BLaER1 (cell line): Measurements from ENCODE around the gene BUB1.

Experiments
- H3K27ac ChIP-seq: shearing (Covaris generic); formaldehyde crosslinking; 2 replicates; pipeline ENCODE4 v1.8.1; 2022
- H3K27me3 ChIP-seq: shearing (Covaris generic); formaldehyde crosslinking; 2 replicates; pipeline ENCODE4 v1.8.1; 2022
- H3K36me3 ChIP-seq: shearing (Covaris generic); formaldehyde crosslinking; 2 replicates; pipeline ENCODE4 v1.8.1; 2022
- H3K4me1 ChIP-seq: shearing (Covaris generic); formaldehyde crosslinking; 2 replicates; pipeline ENCODE4 v1.8.1; 2022
- H3K4me2 ChIP-seq: shearing (Covaris generic); formaldehyde crosslinking; 2 replicates; pipeline ENCODE4 v1.8.1; 2022
- H3K4me3 ChIP-seq: shearing (Covaris generic); formaldehyde crosslinking; 2 replicates; pipeline ENCODE4 v1.8.1; 2022
- H3K9ac ChIP-seq: shearing (Covaris generic); formaldehyde crosslinking; 2 replicates; pipeline ENCODE4 v1.8.1; 2022
- H3K9me3 ChIP-seq: shearing (Covaris generic); formaldehyde crosslinking; 2 replicates; pipeline ENCODE4 v1.8.1; 2022
- H4K20me1 ChIP-seq: shearing (Covaris generic); formaldehyde crosslinking; 2 replicates; pipeline ENCODE4 v1.8.1; 2022
- Cebpa-rat ChIP-seq: shearing (Covaris generic); IDR thresholded peaks from 2 replicates; pipeline ENCODE4 v1.8.1; 2022

BUB1 gene

DNA sequence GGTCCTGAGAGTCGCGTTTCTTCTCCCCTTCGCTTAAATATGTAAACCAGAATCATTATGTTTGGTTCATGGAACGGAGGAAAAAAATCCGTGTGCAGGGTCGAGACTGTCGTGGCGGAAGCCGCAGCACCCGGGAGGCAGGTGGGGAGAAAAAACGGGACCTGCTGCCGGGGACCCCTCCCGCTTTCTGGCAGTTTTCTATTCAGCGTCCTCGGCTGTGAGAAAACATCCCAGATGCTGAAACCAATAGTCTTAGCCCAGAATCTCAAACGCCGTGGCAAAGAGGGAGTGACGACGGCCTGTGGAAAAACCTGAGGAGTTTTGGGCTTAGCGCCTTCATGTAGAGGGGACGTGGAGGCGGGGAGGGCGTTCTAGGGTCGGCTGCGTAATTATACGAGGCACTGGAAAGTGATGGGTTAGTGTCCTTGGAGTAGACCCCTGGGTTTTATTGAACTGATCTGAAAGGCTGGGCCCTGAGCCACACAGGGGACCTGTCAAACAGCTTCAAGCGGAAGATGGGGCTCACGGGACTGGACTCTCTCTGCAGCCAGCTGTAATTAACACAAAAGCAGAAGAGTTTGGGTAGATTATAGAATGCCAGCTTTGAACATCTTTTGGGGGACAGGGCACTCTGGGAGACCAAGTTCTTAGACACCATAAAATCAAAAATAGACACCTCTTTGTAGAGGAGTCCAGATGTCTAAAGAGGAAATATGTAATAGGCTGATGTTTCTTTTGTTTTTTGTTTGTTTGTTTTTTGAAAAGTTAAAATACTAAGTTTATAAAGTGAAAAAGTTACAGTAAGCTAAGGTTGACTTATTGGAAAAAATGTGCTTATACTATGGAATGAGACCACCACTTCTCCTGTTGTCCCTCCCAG is 834 bp upstream of the BUB1 start:
- Histone ChIP-seq H3K9ac (peak overlapping the region; percentile 89), H3K4me1 (peaks cover 54% of the 10 kb centered on the region)
- no peak for TF ChIP-seq Cebpa-rat

DNA sequence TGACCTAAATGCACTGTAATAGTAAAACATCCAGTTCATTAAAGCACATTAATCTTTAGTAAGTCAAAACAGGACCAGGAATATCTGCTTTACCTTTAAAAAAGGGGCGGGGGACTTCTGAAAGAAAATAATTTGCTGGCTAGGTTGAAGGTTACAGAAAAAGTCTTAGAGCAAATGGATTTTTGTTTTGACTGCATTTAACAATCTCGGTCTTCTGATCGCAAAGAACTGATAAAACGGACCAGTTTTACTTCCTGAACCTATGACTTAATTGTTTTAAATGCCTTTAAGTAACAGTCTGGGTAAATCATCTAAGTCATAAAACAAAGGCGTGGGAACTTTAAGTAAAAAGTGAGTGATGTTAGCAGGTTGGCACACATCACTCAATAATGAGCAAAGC is 783 bp downstream of the BUB1 start:
- Histone ChIP-seq H3K9ac (peak overlapping the region; percentile 89), H3K36me3 (peaks cover 21% of the 10 kb centered on the region), H3K27me3 (no peaks in the 10 kb centered on the region), H3K27ac (peak overlapping the region; percentile 96), H3K4me2 (peak overlapping the region; percentile 97), H3K4me3 (peak overlapping the region; percentile 90), H3K4me1 (peaks cover 59% of the 10 kb centered on the region), H4K20me1 (peaks cover 34% of the 10 kb centered on the region), H3K9me3 (no peaks in the 10 kb centered on the region)
- no peak for TF ChIP-seq Cebpa-rat

More for the DNA sequence above, 834 bp upstream of the BUB1 start:
- Histone ChIP-seq H3K9me3 (no peaks in the 10 kb centered on the region), H3K27ac (peak overlapping the region; percentile 96), H3K36me3 (peaks cover 5% of the 10 kb centered on the region), H4K20me1 (peaks cover 18% of the 10 kb centered on the region), H3K27me3 (no peaks in the 10 kb centered on the region), H3K4me2 (peak overlapping the region; percentile 97), H3K4me3 (peak overlapping the region; percentile 90)

DNA sequence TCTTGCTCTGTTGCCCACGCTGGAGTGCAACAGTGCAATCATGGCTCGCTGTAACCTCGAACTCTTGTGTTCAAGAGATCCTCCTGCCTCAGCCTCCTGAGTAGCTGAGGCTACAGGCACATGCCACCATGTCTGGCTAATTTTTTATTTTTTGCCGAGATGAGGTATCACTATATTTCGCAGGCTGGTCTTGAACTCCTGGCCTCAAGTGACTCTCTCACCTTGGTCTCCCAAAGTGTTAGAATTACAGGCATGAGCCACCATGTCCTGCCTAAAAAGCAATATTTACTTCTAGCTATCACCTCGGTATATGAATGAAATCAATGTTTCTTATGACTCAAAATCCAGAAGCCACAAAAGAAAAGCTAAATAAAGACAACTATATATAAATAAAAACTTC is 2.2 kb downstream of the BUB1 start:
- peak overlapping the region; percentile 52 for H3K4me3 ChIP-seq
- H3K27me3 ChIP-seq = no peaks in the 10 kb centered on the region
- no peaks in the 10 kb centered on the region for H3K9me3 ChIP-seq
- peaks cover 35% of the 10 kb centered on the region for H3K36me3 ChIP-seq
- peaks cover 38% of the 10 kb centered on the region for H4K20me1 ChIP-seq
- H3K4me1 ChIP-seq = peaks cover 59% of the 10 kb centered on the region
- peak overlapping the region; percentile 85 for H3K27ac ChIP-seq
- H3K9ac ChIP-seq = 0 out of 2 replicates have a peak overlapping the region, but pooled peaks have one; percentile 75
- peak overlapping the region; percentile 97 for H3K4me2 ChIP-seq
- TF ChIP-seq Cebpa-rat = no peak

DNA sequence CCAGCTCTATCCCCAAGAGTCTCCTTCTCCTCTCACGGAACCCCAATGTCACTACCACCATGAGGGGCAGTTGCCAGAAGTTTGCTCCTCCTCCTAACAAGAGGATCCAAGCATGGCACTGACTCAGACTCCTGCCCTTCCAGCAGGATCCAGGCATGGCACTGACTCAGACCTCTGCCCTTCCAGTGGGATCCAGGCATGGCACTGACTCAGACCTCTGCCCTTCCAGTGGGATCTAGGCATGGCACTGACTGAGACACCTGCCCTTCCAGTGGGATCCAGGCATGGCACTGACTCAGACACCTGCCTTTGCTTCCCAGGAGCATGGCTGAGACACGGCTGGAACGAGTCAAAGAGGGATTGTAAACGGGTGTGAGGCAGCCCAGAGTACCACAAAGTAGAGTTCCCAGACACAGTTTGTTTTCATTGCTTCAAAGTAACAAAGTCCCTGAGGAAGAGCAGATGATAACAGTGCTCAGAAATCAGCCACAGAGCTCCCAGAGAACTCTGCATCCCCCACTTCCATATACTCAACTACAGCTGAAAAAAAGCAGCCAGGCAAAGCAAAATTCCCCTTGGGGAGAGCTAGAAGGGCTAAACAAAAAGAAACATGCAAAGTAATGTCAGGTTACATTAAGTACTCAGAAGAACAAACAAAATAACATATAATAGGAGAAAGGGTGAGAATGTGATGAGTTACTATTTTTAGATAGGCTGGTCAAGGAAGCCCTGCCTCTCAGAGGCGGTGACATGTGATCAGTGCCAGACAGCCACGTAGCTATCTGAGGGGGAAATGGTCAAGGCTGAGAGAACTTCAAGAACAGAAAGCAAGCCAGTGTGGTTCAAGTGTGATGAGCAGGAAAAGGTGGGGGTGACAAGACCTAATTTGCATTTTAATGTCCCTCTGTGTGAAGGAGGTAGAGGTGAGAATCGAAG is 3.0 kb downstream of the BUB1 start:
- peak overlapping the region; percentile 97 for H3K4me2 ChIP-seq
- H3K27me3 ChIP-seq = no peaks in the 10 kb centered on the region
- H4K20me1 ChIP-seq = peaks cover 45% of the 10 kb centered on the region
- peak overlapping the region; percentile 85 for H3K27ac ChIP-seq
- no peak for TF ChIP-seq Cebpa-rat
- peaks cover 43% of the 10 kb centered on the region for H3K36me3 ChIP-seq
- peak overlapping the region; percentile 75 for H3K9ac ChIP-seq
- no peaks in the 10 kb centered on the region for H3K9me3 ChIP-seq
- H3K4me1 ChIP-seq = peaks cover 55% of the 10 kb centered on the region
- peak overlapping the region; percentile 52 for H3K4me3 ChIP-seq

DNA sequence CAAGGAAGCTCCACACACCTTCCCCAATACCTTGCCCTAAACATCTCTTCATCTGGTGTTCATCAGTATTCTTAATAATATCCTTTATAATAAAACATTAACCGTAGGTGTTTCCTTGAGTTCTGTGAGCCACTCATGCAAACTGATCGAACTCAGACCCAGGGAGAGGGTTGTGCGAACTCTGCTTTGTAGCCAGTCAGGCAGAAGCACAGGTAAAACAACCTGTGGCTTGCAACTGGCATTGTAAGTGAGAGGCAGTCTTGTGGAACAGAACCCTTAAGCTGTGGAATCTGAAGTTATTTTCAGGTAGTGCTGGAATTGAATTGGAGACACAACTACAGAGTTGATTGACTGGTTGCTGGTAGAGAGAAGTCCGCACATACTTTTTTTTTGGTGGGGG is 4.7 kb downstream of the BUB1 start:
- H3K4me2 ChIP-seq = no peak overlapping the region
- H3K4me1 ChIP-seq = peaks cover 42% of the 10 kb centered on the region
- H4K20me1 ChIP-seq = peaks cover 56% of the 10 kb centered on the region
- H3K27ac ChIP-seq = no peak overlapping the region
- TF ChIP-seq Cebpa-rat = no peak
- no peak overlapping the region for H3K9ac ChIP-seq
- H3K4me3 ChIP-seq = no peak overlapping the region
- no peaks in the 10 kb centered on the region for H3K9me3 ChIP-seq
- H3K27me3 ChIP-seq = no peaks in the 10 kb centered on the region
- H3K36me3 ChIP-seq = peaks cover 59% of the 10 kb centered on the region

DNA sequence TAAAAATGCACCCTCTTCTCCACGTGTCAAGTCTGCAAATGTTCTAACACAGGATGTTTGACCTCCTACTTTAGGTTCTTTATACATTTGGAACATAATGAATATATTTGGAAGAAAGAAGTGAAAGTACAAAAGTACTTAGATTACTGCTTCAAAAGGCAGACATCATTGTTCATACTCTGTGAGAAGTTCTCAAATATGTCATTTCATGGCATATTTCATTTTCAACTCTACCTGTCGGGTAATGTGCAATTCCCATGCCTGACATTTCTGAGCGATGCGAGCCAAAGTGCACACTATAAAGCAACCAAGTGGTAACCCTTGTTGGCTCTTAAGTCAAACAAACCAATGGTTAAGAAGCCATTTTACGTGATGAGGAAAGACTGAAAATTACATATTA is 7.0 kb downstream of the BUB1 start:
- Histone ChIP-seq H3K4me2 (no peak overlapping the region), H3K4me1 (peaks cover 26% of the 10 kb centered on the region), H3K36me3 (peaks cover 82% of the 10 kb centered on the region), H3K9ac (no peak overlapping the region), H3K27me3 (no peaks in the 10 kb centered on the region), H3K27ac (no peak overlapping the region), H3K4me3 (no peak overlapping the region), H4K20me1 (peaks cover 58% of the 10 kb centered on the region), H3K9me3 (no peaks in the 10 kb centered on the region)
- TF ChIP-seq Cebpa-rat = no peak

DNA sequence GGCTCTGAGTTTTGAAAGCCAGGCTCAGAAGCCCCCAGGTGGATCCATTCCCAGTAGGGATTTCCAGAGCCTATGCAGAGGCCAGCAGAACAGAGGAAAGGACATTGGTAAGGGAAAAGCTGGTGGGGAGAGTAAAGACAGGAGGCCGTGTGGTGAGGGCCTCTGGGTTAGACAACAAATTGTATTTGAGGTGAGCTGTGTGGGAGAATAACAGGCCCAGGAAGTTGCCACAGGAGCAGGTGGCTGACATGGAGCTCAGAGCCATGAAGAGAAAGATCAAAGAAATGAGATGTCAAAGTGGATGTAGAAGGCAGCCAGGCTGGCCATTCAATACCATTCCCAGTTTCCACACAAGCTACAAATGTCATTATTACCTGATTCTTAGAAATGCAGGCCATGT is 8.8 kb downstream of the BUB1 start:
- Histone ChIP-seq H3K4me3 (no peak overlapping the region), H3K4me1 (peaks cover 9% of the 10 kb centered on the region), H3K27me3 (no peaks in the 10 kb centered on the region), H3K9ac (no peak overlapping the region), H4K20me1 (peaks cover 45% of the 10 kb centered on the region), H3K4me2 (no peak overlapping the region), H3K36me3 (peaks cover 94% of the 10 kb centered on the region), H3K27ac (no peak overlapping the region), H3K9me3 (no peaks in the 10 kb centered on the region)
- TF ChIP-seq Cebpa-rat = no peak

DNA sequence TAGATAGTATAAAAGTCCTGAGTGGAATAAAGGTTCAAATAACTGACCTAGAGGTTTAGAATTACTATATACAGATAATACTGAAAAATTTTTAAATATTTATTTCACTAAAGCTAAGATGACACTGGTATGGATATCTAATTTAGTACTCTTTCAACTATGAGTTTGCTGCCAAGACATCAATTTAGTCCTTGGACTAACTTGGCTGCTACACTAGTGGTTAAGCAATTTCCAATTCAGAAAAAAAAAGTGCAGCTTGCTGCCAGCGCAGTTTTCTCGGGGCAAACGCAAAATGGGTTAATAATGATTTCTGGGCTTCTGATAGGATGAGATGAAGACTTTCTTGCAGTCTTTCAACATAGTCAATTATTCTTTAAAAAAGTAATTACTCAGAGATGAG is 10.8 kb downstream of the BUB1 start:
- Histone ChIP-seq H3K9me3 (no peaks in the 10 kb centered on the region), H3K27me3 (no peaks in the 10 kb centered on the region)

DNA sequence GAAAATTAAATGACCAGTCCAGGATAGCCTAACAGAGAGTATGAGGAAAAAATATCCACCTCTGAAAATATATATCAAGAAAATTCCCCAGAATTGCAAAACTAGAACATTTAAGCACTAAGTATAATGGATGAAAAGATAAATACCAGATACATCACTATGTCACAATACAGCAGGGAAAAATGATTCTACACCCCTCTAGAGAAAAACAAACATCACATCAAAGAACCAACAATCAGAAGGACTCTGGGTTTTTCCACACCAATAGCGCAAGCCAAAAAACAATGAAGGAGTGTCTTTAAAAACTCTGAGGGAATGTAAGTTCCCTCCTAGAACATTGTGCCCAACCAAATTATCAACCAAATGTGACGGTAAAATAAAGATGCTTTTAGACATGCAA is 13.7 kb downstream of the BUB1 start:
- Histone ChIP-seq H3K4me3 (no peak overlapping the region), H3K9me3 (no peaks in the 10 kb centered on the region), H3K9ac (no peak overlapping the region), H3K27ac (no peak overlapping the region), H4K20me1 (peaks cover 34% of the 10 kb centered on the region), H3K4me2 (no peak overlapping the region), H3K4me1 (no peaks in the 10 kb centered on the region), H3K27me3 (no peaks in the 10 kb centered on the region), H3K36me3 (peaks cover 97% of the 10 kb centered on the region)
- no peak for TF ChIP-seq Cebpa-rat

More for the DNA sequence above, 10.8 kb downstream of the BUB1 start:
- H3K36me3 ChIP-seq = peaks cover 97% of the 10 kb centered on the region
- H3K4me2 ChIP-seq = no peak overlapping the region
- no peak overlapping the region for H3K4me3 ChIP-seq
- no peak overlapping the region for H3K27ac ChIP-seq
- no peak overlapping the region for H3K9ac ChIP-seq
- H4K20me1 ChIP-seq = peaks cover 41% of the 10 kb centered on the region
- no peak for TF ChIP-seq Cebpa-rat
- H3K4me1 ChIP-seq = no peaks in the 10 kb centered on the region

DNA sequence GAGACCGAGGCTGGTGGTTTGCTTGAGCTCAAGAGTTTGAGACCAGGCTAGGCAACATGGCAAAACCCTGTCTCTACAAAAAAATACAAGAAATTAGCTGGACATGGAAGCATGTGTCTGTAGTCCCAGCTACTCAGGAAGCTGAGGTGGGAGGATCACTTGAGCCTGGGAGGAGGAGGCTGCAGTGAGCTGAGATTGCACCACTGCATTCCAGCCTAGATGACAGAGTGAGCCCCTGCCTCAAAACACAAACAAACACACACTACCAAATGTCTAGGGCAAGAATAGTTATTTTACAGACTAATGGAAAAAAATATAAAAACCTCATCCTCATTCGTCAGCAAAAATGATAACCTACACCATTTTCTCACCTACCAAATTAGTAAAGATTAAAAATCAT is 15.3 kb downstream of the BUB1 start:
- peaks cover 21% of the 10 kb centered on the region for H4K20me1 ChIP-seq
- TF ChIP-seq Cebpa-rat = no peak
- no peak overlapping the region for H3K4me2 ChIP-seq
- H3K36me3 ChIP-seq = peaks cover 97% of the 10 kb centered on the region
- no peaks in the 10 kb centered on the region for H3K9me3 ChIP-seq
- H3K27me3 ChIP-seq = no peaks in the 10 kb centered on the region
- no peak overlapping the region for H3K4me3 ChIP-seq
- H3K4me1 ChIP-seq = no peaks in the 10 kb centered on the region
- H3K27ac ChIP-seq = no peak overlapping the region
- no peak overlapping the region for H3K9ac ChIP-seq
